Suppressor macrophage treated with lipopolysaccharide for 4 hours (primary cell): ENCODE measurements around the gene MEPCE.

Experiments
- DNase-seq: peaks from one replicate; pipeline ENCODE4 v3.0.0-alpha.2; 2020

The MEPCE gene

DNA sequence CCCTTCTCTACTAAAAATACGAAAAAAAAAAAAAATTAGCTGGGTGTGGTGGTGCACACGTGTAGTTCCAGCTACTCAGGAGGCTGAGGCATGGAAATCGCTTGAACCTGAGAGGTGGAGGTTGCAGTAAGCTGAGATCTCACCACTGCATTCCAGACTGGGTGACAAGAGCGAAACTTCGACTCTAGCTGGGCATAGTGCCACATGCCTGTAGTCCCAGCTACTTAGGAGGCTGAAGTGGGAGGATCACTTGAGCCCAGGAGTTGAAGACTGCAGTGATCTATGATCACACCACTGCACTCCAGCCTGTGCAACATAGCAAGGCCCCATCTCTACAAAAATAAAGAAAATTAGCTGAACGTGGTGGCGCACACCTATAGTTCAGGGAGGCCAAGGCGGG lies 35.7 kb downstream of the MEPCE start:
- no peak for DNase-seq

DNA sequence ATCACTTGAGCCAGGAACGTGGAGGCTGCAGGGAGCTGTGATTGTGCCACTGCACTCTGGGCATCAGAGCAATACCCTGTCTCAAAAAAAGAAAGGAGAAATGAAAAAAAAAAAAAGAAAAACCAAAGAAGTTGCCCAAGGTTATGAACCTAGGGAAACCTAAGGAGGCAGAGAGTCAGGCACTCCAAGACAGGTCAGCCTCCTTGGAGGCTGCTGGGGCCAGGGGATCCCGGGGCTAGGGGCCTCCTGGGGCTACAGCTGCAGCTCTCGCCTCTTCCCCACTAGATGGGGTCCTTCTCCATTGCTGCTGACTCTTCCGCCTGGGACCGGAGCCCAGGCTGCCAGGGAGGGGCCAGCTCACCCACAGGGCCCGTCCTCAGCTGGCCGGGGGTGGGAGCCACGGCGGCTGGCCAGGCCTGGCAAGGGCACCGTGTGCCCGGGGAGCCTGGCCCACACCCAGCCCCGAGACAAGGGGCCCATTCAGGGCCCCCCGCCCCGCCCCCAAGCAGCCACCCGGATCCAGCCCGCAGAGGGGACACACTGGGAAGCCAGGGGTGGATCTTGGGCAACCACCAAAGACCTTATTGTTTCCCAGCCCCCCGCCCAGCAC lies 36.2 kb downstream of the MEPCE start:
- peak; percentile 57 for DNase-seq

DNA sequence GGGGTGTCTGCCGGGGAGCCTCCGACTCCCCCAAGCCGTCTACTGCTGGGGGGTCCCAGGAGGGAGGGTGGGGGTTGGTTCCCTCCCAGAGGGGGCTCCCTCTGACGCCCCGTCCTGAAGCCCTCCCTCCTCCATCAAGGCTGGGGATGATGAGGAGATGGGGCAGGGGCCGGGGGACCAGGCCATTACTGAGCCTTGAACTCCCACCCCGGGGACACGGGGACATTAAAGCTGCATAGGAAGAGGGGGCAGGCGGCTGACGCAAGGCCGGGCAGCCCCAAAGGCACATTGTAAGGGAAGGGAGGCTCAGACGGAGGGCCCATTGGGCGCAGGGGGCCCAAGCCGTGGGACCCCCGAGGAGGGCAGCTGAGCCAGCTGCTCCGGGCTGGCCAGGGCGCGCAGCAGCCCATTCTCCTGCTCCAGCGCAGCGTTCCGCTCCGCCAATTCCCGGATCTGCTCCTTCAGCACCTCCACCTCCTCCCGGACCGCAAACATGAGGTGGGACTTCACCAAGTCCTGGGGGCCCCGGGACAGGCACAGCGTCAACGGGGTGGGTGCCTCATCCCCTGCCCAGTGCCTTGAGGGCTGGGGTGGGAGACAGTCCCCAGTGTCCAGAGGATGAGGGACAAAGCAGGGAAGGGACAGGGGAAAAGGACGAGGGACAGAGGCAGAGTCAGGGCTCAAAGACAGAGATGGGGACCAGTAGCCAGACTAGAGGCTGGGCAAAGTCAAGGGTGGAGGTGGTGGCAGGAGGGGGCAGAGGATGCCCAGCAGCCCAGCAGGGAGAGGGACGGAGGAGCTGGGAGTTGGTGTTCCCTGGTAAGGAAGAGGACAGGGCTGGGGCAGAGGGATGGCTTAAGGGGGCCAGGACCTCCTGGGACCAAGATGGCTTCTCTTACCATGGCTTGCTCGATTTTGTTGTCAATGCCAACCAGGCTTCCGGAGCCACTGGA lies 37.3 kb downstream of the MEPCE start:
- no peak for DNase-seq

DNA sequence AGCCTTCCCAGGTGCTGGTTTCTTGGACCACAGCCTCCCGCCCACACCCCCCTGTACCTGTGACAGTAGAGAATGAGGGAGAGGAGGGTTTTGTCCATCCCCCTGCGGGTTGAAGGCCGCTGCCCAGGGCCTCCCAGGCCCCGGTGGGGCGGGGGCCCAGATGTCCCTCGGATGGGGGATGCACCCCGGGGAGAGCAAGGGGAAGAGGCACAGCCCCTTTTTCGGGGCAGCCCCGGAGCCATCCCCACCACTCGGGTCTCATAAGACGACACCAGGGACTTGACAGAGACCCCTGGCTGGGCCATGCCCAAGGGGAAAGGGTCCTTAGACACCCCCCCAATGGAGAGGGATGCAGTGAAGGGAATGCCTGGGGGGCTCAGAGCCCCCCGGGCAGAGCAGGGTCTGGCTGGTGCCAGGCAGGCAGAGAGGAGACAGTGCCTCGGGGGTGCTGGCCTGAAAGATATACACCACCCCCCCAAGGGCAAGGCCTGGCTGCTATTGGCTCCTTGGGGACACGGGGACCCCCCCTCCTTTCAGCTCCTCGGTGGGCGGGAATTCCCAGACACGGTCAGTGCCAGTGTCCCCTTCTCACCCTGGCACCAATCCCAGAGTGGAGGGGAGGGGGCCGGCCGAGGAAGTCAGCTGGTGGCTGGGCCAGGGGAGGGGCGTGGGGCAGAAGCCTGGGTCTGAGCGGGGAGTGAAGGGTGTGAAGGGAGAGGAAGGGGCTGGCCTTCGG lies 38.2 kb downstream of the MEPCE start:
- no peak for DNase-seq

DNA sequence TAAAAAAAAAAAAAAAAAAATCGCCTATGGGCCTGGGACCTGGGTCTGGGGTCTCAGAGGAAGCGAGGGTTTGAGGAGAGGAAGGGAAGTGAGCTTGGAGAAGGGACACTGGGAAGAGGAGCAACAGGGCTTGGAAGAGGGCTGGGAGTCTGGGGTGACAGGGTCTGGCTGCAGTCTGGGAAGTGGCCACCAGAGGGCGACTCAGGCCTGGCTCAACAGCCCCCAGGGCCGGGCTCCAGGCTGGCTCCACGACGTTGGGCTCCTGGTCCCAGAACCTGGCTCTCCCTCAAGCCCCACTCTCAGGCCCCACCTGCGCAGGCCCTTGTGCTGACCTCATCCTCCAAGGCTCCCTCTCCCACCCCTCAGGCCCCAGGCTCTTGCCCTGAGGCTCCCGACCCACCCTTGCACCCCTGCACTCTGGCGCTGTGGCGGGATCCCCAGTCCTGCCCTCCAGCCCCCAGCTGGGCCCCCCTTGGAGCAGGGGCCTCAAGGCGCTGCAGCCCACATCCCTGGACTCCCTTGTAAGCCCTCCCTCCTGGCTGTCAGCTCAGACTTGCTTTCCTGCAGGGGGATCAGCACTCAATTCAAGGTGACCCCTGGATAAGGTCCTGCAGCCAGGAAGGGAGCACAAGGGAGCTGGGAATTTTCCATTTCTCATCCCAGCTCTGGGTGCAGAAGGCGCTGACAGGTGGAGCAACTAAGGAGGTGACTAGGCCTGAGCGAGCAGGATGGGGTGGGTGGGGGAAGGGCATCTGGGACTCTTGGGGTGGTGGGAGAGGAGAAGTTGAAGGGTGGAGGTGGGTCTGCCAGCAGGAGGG lies 39.8 kb downstream of the MEPCE start:
- DNase-seq: peak; percentile 85

DNA sequence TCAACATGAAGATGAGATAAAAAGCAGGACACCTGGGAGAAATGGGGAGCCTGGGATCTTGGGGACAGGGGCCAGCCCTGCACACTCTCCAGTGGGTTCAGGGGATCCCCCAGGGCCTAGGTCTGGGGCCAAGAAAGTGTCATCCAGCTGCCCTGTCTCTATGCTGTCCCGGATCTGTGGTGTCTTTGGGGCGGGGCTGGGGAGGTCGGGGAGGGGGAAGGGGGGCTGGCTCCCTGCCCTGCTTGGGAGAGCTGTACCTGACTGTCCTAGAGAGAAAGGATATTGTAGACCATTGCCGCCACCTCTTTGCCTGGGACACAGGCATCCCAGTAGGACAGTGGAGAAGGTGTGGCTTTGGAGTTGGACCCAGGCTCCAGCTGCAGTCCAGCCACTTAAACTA lies 41.4 kb downstream of the MEPCE start:
- DNase-seq: no peak

DNA sequence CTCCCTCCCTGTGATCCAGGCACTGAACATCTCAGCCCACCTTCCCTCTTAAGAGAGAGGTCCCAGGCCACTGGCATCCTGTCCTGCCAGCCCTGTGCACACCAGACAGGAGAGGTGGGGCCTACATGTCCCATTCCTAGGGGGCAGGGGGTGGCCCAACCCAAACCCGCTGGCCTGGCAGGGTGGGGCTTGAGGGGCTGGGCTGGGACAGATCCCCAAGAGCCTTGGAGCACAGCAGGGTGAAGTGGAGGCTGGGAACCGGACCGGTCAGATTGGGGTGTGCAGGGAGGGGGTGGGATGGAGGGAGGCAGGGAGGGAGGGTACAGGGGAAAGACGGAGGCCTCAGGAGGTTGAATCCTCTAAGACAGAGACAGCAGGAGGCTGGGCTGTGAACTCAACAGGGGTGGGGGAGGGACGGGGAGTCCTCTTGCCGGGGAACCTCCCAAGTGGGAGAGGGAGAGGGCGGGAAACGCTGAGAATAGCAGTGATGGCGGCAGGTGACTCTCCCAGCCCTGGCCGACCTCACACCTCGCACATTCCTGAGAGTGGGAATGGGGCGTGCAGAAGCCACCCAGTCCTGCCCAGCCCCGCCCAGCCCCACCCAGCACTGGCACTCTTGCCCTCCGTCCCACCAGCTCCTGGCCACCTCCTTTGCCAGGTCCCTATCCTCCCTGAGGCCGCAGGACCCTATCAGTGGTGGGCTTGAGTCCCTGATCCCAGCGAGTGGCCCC lies 42.7 kb downstream of the MEPCE start:
- DNase-seq: no peak

DNA sequence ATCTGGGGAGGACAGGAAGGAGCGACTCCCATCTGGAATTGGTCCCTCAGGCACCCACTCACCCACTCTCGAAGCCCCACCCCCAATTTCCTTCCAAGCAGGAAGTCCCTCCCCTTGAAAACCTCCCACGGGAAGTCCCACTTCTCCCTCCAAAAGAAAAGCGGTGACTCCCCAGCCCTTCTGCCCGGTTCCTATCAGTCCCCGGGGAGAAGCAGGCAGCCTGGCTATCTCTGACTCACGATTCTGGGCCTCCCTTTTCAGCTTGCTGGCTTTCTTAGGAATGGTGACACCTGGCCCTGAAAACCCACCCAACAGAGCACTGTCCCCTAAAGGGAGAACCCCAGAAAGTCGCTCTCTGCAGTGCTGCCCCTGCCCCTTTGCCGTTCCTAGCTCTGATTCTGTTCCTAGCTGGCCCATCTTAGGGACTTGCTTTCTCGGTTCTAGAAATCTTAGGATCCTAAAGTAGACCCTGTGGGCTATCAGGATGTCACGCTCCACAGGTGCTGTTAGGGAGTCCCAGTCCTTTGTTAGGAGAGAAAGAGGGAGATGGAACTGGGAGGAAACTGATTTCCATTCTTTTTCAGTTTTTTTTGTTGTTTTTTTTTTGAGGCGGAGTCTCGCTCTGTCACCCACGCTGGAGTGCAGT lies 43.3 kb downstream of the MEPCE start:
- peak; percentile 77 for DNase-seq

DNA sequence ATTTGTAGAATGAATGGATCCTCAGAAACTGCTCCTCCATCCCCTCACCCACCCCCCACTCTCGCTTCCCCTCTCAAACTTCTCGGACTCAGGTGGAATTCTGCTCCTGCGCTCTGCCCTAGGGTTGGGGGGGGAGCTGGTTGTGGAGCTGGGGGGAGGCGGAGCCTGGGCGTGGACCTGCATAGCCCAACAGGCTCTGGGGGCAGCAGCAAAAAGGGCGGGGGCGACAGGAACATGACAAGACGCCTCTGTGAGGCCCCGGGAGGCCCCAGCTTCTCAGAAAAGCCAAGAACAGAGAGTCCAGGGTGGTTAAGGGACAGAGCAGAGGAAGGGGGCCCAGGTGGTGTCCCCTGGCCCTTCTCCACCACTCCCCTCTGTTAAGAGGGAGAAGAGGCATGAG lies 45.9 kb downstream of the MEPCE start:
- DNase-seq: no peak

DNA sequence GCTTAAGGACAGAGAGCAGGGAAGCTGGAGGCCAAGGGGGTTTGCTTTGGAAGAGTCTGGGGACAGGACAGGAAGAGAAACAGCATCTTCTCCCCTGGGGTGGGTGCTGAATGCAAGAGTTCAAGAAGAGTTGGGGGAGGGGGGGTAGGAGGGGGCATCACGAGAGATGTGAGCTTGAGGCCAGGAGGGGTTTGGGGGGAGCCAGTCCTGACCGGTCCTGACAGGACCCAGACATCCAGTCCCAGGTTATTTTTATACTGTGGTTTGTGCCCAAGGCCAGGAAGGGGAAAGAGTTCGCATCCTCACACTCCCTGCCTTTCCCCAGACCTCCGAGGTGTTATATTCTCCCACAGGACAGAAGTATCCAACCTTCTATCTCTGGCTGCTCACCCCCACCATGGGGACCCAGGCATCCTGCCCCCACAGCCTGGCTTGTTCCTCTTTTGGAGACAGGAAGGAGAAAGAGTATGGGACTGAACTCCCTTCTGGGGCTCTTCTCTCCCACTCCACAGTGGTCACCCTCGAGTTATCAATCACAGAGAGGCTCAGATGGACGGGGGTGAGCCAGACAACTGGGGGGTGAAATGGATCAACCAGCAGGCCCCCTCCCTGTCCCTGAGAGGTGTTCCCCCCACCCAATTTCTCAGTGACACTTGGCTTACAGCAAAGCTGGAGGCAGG lies 46.6 kb downstream of the MEPCE start:
- no peak for DNase-seq

DNA sequence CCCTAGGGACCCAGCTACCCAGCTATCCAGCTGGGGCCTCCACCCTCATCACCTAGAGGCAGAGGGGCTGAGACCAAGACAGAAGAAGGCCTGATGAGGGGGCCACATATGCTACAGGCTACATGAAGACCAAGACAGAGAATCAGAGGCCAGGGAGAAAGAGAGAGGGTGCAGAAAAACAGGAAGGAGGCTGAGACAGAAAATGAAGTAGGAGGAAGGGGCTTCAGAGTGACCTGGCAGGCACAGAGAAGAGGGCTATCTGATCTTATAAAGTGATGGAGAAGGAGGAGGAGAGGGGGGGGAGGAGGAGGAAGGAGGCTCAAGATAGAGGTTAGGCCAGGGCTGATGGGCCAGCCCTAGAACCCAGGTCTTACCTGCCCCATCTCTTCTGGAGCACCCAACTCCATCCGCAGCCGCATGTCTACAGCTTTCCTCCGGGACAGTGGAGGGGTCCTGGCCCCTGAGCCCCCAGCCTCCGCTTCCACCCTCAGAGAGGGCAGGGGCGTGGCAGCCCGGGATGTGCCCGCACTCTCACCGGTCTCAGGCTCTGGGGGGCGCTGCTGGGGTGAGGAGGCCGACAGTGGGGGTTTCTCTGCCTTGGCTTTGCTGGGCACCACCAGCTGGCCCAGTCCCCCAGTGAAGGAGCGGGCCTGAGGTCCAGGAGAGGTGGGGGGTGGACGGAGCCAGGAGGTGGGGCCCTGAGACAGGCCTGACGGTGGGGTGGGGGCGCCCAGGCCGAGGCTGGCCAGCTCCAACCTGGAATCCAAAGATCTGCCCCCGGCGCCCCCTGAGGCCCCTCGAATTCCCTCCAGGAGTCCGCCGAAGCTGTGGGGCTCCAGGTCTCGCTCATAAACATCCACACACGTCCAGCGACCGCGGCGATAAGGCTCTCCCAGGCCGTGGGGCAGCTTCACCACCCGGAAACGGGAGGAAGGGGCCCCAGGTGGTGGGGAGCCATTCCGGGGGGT lies 47.6 kb downstream of the MEPCE start:
- DNase-seq: peak; percentile 28

DNA sequence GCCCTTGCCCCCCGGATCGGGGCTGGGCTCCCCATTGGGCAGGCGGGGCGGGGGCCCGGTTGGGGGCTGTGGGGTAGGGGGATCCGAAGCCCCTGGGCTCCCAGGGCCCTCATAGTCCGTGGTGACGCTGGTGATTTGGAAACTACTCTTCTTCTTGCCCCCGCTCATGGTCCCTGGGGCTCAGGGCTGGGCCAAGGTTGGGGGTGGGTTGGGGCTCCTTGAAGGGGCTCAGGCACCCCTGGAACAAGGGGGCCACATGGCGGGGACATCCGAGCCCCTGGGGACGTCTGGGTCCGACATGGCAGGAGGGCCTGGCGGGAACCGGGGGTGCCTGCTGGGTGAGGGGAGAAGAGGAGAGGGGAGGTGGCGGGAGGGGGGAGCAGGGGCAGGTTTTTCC lies 48.2 kb downstream of the MEPCE start:
- no peak for DNase-seq

DNA sequence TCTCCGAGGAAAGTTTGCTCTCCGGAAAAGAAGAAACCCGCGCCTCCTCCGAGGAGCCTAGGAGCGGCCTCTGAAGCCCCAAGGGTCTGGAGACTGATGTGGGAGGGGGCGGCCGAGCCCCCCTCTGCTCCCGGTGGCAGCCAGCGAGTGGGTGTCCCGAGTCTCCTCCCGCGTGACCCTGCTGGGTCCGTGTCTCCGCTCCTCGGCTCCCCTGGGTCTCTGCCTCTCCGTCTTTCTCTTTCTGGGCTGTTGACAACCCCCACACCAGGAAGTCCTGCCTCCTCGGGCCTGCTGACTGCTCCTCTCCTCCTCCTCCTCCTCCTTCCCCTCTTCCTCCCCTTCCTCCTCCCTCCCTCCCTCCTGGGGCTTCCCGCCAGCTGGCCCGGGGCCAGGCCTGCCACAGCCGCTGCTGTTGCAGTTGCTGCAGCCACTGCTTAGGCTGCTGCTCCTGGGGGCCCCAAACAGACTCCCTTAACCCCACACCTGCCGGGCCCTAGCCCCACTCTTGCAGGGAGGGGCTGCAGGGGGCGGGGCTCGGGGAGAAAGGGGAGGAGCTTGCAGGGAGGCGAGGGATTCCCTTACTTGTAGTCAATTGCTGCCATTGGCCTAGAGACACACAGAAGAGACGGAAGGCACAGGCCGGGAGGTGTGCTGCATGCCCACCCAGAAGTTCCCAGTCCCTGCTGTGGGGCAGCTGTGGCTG lies 49.5 kb downstream of the MEPCE start, which contains the start of gene TSC22D4:
Gene TSC22D4 (minus strand): TSS at position 257 of the 703 bp plus-strand sequence. CDS start 1,176 bp downstream, outside the sequence.
- DNase-seq: peak; percentile 92

DNA sequence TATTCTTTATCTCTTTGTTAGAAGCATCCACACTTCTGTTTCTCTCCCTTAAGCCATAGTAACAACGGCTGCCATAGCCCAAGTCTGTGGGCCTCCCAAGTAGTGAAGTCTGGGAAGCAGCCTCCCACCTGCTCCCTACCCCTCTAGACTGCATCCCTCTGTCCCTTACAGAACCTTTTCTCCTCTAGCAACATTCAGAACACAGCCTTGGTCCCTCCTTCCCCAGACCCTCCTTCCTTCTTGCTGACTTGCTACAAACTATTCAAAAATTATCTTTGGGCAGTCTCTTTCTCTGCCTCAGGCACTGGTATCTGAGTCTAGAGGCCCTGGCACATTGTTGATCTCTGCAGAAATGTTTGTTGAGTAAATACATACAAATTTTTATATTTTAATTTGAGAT lies 51.8 kb downstream of the MEPCE start:
- no peak for DNase-seq

DNA sequence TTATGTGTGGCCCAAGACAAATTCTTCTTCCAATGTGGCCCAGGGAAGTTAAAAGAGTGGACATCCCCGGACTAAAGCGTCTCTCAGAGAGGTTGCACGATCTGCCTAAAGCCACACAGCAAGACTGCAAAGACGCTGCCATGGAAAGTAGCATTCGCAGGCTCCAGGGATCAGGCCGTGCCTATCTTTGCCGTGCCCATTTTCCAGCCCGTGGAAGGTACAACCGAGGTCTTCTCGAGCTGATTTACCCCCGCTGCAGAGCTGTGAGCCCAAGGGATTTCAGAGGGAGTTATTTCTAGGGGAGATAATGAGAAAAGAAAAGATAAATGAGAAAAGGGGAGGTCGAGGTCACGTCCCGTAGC lies 53.1 kb downstream of the MEPCE start:
- DNase-seq: no peak

DNA sequence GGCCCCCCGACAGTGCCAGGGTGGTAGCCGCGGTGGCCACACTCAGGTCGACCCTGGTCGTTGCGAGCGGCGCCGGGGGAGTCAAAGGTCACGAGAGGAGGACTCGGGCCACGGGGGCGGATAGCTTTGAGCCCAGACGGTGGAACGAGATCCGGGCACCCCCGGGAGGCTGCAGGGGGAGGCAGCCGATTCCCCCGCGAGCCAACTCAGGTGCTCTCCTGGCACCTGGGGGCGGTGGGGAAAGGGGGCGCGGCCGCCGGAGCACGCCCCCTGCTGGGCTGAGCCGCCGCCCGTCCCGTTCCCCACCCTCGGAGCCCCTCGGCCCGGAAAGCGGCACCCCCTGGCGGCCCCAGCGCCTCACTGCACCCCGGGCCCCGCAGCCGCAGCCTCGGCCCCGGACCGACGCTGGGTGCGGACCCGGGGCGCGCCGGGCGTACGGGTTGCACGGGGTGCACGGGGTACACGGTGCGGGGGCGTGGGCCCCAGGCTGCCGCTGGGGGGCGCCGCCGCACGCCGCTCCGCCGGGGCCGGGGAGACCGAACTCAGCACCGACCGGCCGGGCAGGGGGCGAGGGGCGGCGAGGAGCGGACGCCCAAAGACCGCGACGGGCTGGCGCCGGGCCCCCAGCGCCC lies 53.6 kb downstream of the MEPCE start:
- peak; percentile 74 for DNase-seq
